B cell (primary cell): Measurements from ENCODE around the gene UNC5B. TPM values are rescaled to one million over a fixed set of nuclear protein-coding genes. Genes with fewer than 3 reads are reported as not detected.

Source experiments
- ATAC-seq: fragments of 200-7000 bp; cut with Tn5 transposase; one replicate; pipeline ENCODE4 v1.10.0; 2021; ENCODE audit warnings: low read depth, mild to moderate bottlenecking, moderate number of reproducible peaks, moderate library complexity
- CTCF ChIA-PET: fragments of 350-600 bp; sonication (Branson Sonifier 250); formaldehyde crosslinking; loops from one replicate; lab custom pipeline; 2021; ENCODE audit warnings: antibody characterized with exemption, inconsistent platforms; lab: Charles Lee
- POLR2A ChIA-PET: fragments of 350-600 bp; sonication (Branson Sonifier 250); formaldehyde crosslinking; loops from one replicate; lab custom pipeline; 2021; ENCODE audit warnings: antibody characterized with exemption; lab: Charles Lee
- DNase-seq: peaks from one replicate; pipeline ENCODE4 v3.0.0; 2013
- H2AFZ ChIP-seq: 2 replicates; pipeline ENCODE4 v1.6.1; 2012; ENCODE audit warnings: mild to moderate bottlenecking, low read depth, low read length; ENCODE audit not compliant: insufficient read depth, poor library complexity, severe bottlenecking
- H3K27ac ChIP-seq, 2 donors: 1 replicate in 1 of 2; 2 replicates in 1 of 2; pipeline ENCODE4 v1.5.1; 2012 to 2013; ENCODE audit warnings: low read length in 2 of 2, mild to moderate bottlenecking in 2 of 2, moderate library complexity in 1 of 2
- H3K27me3 ChIP-seq, 4 experiments: fragments of 200-600 bp in 1 of 4; sonication (generic) in 1 of 4; replicated peaks in 1 of 4; 1 replicate in 2 of 4; 2 replicates in 2 of 4; pipeline versions ENCODE4 v1.6.1 to v1.7.0; 2013 to 2016; ENCODE audit warnings: low read length in 3 of 4, mild to moderate bottlenecking in 2 of 4, mixed read lengths in 1 of 4, moderate library complexity in 1 of 4; ENCODE audit not compliant: insufficient read depth in 4 of 4, control insufficient read depth in 3 of 4; ENCODE audit errors: control extremely low read depth in 1 of 4
- H3K36me3 ChIP-seq, 2 experiments: replicated peaks in 1 of 2; 1 replicate in 1 of 2; 2 replicates in 1 of 2; pipeline versions ENCODE4 v1.6.1 to v1.7.1; 2013; ENCODE audit warnings: low read length in 1 of 2; ENCODE audit not compliant: insufficient read depth in 2 of 2, control insufficient read depth in 1 of 2; ENCODE audit errors: control extremely low read depth in 1 of 2, extremely low read depth in 1 of 2
- H3K4me1 ChIP-seq, 2 donors: fragments of 200-600 bp in 1 of 2; sonication (generic) in 1 of 2; 1 replicate in 1 of 2; 2 replicates in 1 of 2; pipeline versions ENCODE4 v1.5.1 to v1.6.1; 2013 to 2017; ENCODE audit warnings: low read length in 2 of 2; ENCODE audit not compliant: control insufficient read depth in 2 of 2, insufficient read depth in 2 of 2
- H3K4me2 ChIP-seq: replicated peaks from 2 replicates; pipeline ENCODE3; 2012; ENCODE audit warnings: mild to moderate bottlenecking, low read depth, low read length; ENCODE audit not compliant: poor library complexity, severe bottlenecking
- H3K4me3 ChIP-seq, 5 experiments: fragments of 200-600 bp in 1 of 5; sonication (generic) in 1 of 5; 1 replicate in 3 of 5; 2 replicates in 2 of 5; pipeline versions ENCODE4 v1.5.1 to v1.7.0; 2011 to 2016; ENCODE audit warnings: low read length in 4 of 5, mild to moderate bottlenecking in 4 of 5, low read depth in 2 of 5, control low read depth in 1 of 5, moderate library complexity in 1 of 5; ENCODE audit not compliant: insufficient read depth in 1 of 5; ENCODE audit errors: control extremely low read depth in 1 of 5, extremely low read depth in 1 of 5
- H3K79me2 ChIP-seq: fragments of 200-600 bp; sonication (generic); one replicate; pipeline ENCODE4 v1.6.0; 2016; ENCODE audit warnings: low read length; ENCODE audit not compliant: control insufficient read depth, insufficient read depth
- H3K9ac ChIP-seq: fragments of 200-600 bp; sonication (generic); 2 replicates; pipeline ENCODE4 v1.6.1; 2017; ENCODE audit warnings: mild to moderate bottlenecking, low read length, moderate library complexity
- H3K9me3 ChIP-seq, 3 donors: one replicate each; pipeline versions ENCODE4 v1.6.1 to v1.7.1; 2013; ENCODE audit warnings: low read length in 2 of 3; ENCODE audit not compliant: control insufficient read depth in 2 of 3, insufficient read depth in 1 of 3; ENCODE audit errors: control extremely low read depth in 1 of 3
- H4K20me1 ChIP-seq: 2 replicates; pipeline ENCODE4 v1.6.0; 2012; ENCODE audit warnings: mild to moderate bottlenecking, low read length; ENCODE audit not compliant: insufficient read depth, control insufficient read depth, poor library complexity, severe bottlenecking
- H3K27ac Mint-ChIP-seq: one replicate; pipeline ENCODE4 v1.8.0; 2021; ENCODE audit warnings: mixed read lengths
- H3K27me3 Mint-ChIP-seq: one replicate; pipeline ENCODE4 v1.8.0; 2021; ENCODE audit warnings: mixed read lengths
- H3K4me1 Mint-ChIP-seq: one replicate; pipeline ENCODE4 v1.8.0; 2021; ENCODE audit warnings: mixed read lengths
- H3K4me3 Mint-ChIP-seq: one replicate; pipeline ENCODE4 v1.8.0; 2021; ENCODE audit warnings: mixed read lengths
- H3K9me3 Mint-ChIP-seq: one replicate; pipeline ENCODE4 v1.8.0; 2022; ENCODE audit warnings: mixed read lengths; ENCODE audit not compliant: insufficient read depth
- CTCF ChIP-seq: fragments of 200-600 bp; IDR thresholded peaks from one replicate; pipeline ENCODE4 v1.8.0; 2022; ENCODE audit warnings: antibody characterized with exemption, mild to moderate bottlenecking
- EZH2 ChIP-seq: IDR thresholded peaks from 2 replicates; pipeline ENCODE4 v1.6.1; 2012; ENCODE audit warnings: borderline replicate concordance, low read depth, mild to moderate bottlenecking, moderate library complexity, low read length; ENCODE audit not compliant: insufficient read depth, poor library complexity, severe bottlenecking
- WGBS: methylation state at CpG from one replicate; pipeline ENCODE4 v1.1.5; 2013; ENCODE audit warnings: missing lambda C conversion rate; ENCODE audit not compliant: insufficient coverage; 5-methylcytosine and 5-hydroxymethylcytosine counted together
- intact Hi-C: fragments of 100-400 bp; cut with micrococcal nuclease; formaldehyde crosslinking; loops from one replicate; pipeline ENCODE4 v1.10.0; 2022
- polyA plus RNA-seq: library from polyadenylated mRNA; depleted of rRNA; stranded (reverse); fragments of >200 nt; gene quantifications from 2 replicates; pipeline ENCODE4 v1.2.3, GENCODE V29; 2012
- total RNA-seq, 2 donors: library from RNA; stranded (reverse); fragments of 120-200 nt in 1 of 2; gene quantifications; 1 replicate in 1 of 2; 2 replicates in 1 of 2; pipeline versions ENCODE4 v1.2.3 to v1.2.4, GENCODE V29; 2013 to 2022

Gene UNC5B
- total and polyA plus RNA-seq, 2 donors (not counting 1 experiment from before 2014, with no cell fraction given) = not detected

- POLR2A ChIA-PET = no interaction called here
Measured at GRCh38 chr10:71276873-71277272, 64.5 kb downstream of the UNC5B start.

More at GRCh38 chr10:71276873-71277272, 64.5 kb downstream of the UNC5B start:
- Histone ChIP-seq H4K20me1 (no peaks in the 10 kb centered on the region), H3K4me2 (no peak overlapping the region), H3K9ac (no peak overlapping the region), H3K27ac (no peak overlapping the region), H3K4me1 (no peaks in the 10 kb centered on the region), H3K9me3 (peaks cover 0 to 2% (median 0%) of the 10 kb centered on the region in 3 donors), H2AFZ (no peak overlapping the region), H3K4me3 (no peak overlapping the region), H3K79me2 (no peaks in the 10 kb centered on the region), H3K27me3 (no peaks in the 10 kb centered on the region), H3K36me3 (no peaks in the 10 kb centered on the region)
- CTCF ChIA-PET = interaction anchor here (1.9 kb wide), 1 partner anchor 8 kb away, joined by 9 read pairs; no protein-coding TSS in a partner anchor
- TF ChIP-seq EZH2 = no peak
- no peak for TF ChIP-seq CTCF
- H3K4me3 Mint-ChIP-seq = no peak overlapping the region
- DNase-seq (no peak), ATAC-seq (no peak)
- no peaks in the 10 kb centered on the region for H3K4me1 Mint-ChIP-seq
- WGBS = 82% methylated on average over 6 of the region's 9 CpGs
- intact Hi-C loops = no loop called here
- H3K27ac Mint-ChIP-seq = no peak overlapping the region
- no peaks in the 10 kb centered on the region for H3K27me3 Mint-ChIP-seq
- H3K9me3 Mint-ChIP-seq = no peaks in the 10 kb centered on the region
